HG03103 (cell line): ENCODE measurements around the gene KIAA0825.

Experiments
- ATAC-seq: cut with Tn5 transposase; IDR thresholded peaks from one replicate; pipeline ENCODE4 v1.9.1; 2021; ENCODE audit warnings: low read depth; ENCODE audit not compliant: unreplicated experiment

Gene KIAA0825

GRCh38 chr5:94618493-94619328, at the start of gene KIAA0825, which contains the start of gene SLF1:
KIAA0825 (minus strand) TSS chr5:94618604; CDS start chr5:94537126, 81,478 bp downstream.
SLF1 (plus strand) TSS chr5:94618669; CDS start chr5:94628811, 10,142 bp downstream.
- peak; percentile 95 for ATAC-seq

- no peak for ATAC-seq
Observed at GRCh38 chr5:94667937-94668336, 49.5 kb upstream of the KIAA0825 start.

DNA sequence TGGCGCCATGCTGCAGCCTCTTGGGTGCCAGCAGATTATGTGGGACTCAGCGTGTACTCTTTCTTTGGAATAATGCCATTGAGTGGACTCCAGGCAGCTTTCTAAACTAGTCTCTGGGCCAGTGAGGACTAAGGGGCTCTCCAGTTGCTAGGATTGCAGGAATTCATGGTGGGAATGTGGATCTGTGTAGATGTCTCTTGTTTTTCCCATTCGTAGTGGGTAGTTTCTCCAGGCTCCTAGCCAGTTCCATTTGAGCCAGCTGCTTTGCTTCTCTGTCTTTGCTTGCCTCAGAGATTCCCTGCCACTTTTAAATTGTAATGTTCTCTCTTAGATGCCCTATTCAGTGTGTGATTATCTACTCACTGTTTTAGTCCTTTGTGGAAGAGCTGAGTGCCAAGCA, 42.7 kb upstream of the KIAA0825 start:
- ATAC-seq: no peak

GRCh38 chr5:94660506-94660905, 42.1 kb upstream of the KIAA0825 start:
- ATAC-seq: no peak

DNA sequence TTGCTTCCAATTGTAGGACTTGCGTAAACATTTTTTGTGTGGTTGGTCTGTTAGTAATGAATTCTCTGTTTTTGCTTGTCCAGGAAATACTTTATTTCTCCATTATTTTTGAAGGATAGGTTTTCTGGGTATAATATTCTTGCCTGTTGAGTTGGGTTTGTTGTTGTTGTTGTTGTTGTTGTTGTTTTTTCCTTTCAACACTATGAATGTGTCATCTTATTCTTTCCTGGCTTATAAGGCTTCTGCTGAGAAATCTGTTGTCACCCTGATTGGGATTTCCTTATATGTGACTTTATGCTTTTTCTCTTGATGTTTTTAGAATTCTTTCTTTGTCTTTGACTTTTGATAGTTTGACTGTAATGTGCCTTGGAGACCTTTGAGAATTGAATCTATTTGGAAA, 39.9 kb upstream of the KIAA0825 start:
- ATAC-seq: no peak

DNA sequence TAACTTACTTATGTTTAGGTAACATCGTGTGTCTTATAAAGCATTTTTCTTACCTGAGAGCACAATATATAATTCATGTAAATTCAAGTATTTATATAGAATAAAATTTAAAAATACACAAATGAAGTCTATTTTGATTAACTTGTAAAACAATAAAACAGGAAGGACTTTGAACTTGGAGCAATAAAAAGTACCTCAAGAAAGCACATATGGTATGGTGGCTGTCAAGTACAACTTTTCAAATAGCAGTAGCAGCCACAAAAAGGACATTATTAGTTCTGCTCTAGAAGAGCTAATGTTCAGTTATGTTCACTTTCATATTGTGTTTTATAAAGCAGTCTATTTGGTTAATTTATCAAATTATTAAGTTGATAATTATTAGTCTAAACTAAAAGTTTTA, 31.5 kb upstream of the KIAA0825 start:
- ATAC-seq: no peak

- no peak for ATAC-seq
Observed at GRCh38 chr5:94646758-94647157, 28.4 kb upstream of the KIAA0825 start.

- no peak for ATAC-seq
Observed at GRCh38 chr5:94645053-94645452, 26.6 kb upstream of the KIAA0825 start.

DNA sequence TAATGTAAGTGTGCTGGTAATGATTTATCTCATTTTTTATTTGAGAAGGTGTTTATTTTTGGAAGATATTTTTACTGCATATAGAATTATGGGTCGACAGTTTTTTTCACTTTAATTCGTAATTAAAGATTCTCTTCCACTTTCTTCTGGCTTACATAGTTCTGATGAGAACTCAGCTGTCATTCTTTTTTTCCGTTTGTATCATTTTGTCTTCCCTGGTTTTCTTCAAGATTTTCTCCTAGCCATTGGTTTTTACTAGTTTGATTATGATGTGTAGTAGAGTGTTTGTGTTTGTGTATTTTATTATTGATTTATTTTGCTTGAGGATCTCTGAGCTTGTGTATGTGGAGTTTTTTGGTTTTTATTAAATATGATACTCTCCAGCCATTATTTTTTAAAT, 21.8 kb upstream of the KIAA0825 start:
- ATAC-seq: no peak

DNA sequence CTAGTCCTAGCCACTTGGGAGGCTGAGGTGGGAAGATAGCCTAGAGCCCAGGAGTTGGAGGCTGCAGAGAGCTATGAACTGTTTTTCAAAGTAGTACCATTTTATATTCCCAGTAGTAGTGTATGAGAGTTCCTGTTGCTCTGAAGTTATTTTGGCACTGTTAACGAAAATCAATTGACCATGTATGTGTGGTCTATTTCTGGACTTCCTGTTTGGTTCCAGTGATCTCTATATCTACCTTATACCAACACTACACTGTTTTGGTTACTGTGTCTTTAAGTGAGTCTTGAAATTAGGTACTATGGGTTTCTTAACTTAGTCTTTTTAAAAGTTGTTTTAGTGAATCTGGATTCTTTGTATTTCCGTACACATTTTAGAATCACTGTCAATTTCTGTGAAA, 13.6 kb upstream of the KIAA0825 start:
- ATAC-seq: peak; percentile 100

GRCh38 chr5:94627191-94627590, 8.8 kb upstream of the KIAA0825 start:
- no peak for ATAC-seq

- no peak for ATAC-seq
Observed at GRCh38 chr5:94623877-94624276, 5.5 kb upstream of the KIAA0825 start.

- no peak for ATAC-seq
Observed at GRCh38 chr5:94623011-94623410, 4.6 kb upstream of the KIAA0825 start.

- no peak for ATAC-seq
Observed at GRCh38 chr5:94621763-94622162, 3.4 kb upstream of the KIAA0825 start.

GRCh38 chr5:94620256-94620655, 1.9 kb upstream of the KIAA0825 start:
- no peak for ATAC-seq

- peak; percentile 12 for ATAC-seq
Observed at GRCh38 chr5:94618029-94618492, 343 bp downstream of the KIAA0825 start.

DNA sequence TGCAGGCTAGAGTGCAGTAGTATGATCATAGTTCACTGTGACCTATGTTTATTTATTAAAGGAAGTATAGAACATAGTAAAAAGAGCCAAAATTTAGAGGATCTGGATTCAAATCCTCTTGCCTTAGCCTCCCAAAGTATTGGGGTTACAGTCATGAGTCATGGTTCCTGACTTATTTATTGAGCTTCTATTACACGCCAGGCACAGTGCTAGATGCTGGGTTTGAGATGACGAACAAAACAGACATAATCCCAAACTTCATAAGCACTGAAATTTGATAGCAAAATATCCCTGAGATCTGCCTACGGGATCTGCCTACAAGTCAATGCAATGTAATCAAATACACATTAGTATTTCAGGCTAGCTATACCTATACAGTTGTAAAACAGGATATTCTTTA, 2.5 kb downstream of the KIAA0825 start:
- ATAC-seq: no peak

DNA sequence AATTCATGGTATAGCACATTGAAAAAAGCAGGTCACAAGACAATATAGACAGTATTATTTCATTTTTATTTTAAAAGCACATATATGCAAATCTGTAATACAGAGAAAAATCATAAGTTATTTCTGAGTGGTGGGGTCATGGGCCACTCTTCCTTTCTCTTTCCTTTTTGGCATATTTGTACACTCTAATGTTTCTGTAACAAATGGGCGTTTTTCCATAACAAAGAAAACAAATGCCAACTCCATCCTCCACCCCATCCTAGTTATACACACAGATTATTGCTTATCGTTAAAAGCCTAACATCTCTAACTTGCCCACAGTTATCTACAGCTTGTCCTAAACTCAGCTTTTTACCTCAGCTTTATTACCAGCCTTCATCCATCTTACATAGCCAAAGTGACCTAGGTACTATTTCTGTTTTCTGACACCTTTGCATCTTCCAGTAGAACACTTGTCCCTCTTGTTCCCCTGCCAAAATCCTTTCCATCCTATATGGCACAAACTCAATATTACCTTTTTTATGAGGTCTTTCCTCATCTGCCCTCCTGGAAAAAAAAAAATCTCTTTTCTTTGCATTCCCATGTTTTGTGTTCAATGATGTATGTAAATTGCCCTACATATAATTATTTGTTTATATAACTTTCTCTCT, 4.1 kb downstream of the KIAA0825 start:
- ATAC-seq: no peak

GRCh38 chr5:94613583-94613982, 4.8 kb downstream of the KIAA0825 start:
- no peak for ATAC-seq

DNA sequence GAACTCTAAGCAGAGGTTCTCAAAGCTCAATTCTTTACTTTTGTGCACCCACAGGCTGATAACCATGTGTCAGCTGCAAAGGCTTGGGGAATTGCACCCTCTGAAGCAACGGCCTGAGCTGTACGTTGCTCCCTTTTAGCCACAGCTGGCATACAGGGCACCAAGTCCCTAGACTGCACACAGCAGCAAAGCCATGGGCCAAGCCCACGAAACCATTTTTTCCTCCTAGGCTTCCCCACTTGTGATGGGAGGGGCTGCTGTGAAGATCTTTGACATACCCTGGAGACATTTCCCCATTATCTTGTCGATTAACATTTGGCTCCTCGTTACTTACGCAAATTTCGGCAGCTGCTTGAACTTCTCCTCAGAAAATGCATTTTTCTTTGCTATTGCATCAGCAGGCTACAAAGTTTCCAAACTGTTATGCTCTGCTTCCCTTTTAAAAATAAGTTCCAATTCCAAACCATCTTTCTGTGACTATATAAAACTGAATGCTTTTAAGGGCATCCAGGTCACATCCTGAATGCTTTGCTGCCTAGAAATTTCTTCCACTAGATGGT, 23.0 kb downstream of the KIAA0825 start:
- ATAC-seq: no peak

GRCh38 chr5:94577466-94578245, 40.7 kb downstream of the KIAA0825 start:
- ATAC-seq: peak; percentile 80
